Stimulated activated CD4-positive, alpha-beta T cell treated with anti-CD3 and anti-CD28 coated beads, Interleukin-1b, Interleukin-23, amount 100 ng/mL, for 24 hours (primary cell): ENCODE data around the gene ATP12A.

Source experiments
- DNase-seq, 4 experiments: peaks; one replicate each; pipeline ENCODE4 v3.0.0-alpha.2; 2020; ENCODE audit warnings: low read depth in 4 of 4, low spot score in 1 of 4

The ATP12A gene

GRCh38 chr13:24680258-24680920 lies at the start of gene ATP12A:
ATP12A (plus strand) TSS chr13:24680408; CDS start chr13:24680744, 336 bp downstream.
- DNase-seq, result peak in 1 of 4 experiments; percentile 16

- no peak for DNase-seq
Observed at GRCh38 chr13:24630851-24631620, 49.2 kb upstream of the ATP12A start.

DNA sequence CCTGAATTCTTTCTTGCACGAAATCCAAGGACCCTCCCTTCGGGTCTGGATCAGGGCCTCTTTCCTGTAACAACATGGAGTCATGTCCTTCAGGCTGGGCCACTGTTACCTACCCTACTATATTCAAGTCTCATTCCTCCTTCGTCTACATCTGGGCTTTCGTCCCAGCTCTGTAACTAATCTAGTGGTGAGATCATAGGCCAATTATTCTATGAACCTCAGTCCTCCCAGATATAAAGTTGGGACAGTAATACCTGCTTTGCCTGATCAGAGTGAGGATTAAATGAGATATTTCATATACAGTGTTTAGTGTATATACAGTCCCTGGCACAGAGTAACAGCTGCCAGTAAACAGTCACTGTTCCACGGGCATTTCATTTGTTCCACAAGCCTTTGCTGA lies 48.3 kb upstream of the ATP12A start:
- no peak for DNase-seq

DNA sequence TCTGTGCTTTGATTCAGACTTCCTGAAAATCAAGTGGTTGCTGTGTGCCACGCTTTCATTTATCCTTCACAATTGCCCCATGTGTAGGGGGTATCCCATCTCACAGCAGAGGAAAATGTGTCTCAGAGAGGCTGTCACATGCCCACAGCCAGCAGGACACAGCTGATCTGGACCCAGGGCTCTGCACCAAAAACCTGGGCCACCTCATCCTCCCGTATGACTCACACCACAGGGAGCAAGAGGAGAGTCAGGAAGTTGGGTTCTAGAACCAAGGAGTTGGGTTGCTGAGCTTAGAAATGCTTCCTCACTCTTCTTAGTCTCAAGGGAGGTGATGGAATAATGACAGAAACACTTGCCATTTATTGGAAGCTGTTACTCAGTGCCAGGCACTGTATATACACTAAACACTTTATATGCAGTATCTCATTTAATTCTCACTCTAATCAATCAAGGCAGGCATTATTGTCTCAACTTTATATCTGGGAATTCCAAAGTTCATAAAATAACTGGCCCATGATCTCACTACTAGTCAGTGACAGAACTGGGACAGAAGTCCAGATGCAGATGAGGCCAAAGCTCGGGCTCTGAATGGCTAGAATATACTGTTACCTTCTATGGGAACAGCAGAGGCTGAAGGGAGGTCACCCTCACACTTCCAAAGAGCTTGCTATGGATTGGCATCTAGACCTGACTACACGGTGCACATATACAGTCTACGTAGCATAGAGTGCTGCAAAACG lies 47.7 kb upstream of the ATP12A start:
- no peak for DNase-seq

DNA sequence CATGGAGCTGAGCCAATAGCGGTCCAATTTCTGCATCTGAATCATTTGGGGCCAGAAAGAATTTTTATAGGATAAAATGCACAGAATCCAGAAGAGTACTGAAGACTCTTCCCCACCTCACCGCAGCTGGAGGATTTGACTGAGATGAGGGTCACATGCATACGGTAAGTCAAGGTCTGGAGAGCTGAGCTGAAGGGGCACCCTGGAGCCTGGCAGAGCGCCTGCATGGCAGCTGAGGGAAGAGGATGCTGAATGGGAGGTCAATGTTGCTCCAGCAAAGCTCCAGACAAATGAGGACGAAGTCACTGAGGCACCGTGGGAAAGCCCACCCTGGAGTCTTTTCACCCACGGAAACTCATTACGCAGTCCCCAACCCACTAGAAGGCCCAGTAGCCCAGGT lies 43.4 kb upstream of the ATP12A start:
- DNase-seq, result no peak

DNA sequence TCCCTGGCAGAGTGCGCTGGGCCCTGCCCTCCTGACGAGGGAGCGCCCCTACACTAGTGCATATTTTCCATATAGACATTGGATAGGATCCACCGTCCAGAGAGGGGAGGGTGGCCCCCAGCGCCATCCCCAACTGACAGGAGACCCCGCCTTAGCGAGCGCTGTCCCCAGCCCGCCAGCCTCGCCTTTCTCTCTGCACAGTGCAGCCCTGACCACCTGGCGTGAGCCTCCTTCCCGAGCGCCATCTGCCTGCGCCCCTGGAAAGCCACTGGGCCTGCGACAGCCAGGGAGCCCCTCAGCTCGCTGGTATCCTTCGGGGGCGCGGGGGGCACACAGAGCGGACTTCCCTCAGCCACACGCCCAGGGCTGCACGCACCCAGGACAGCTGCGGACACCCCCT lies 42.1 kb upstream of the ATP12A start:
- no peak for DNase-seq

- no peak for DNase-seq
Observed at GRCh38 chr13:24640752-24641151, 39.5 kb upstream of the ATP12A start.

DNA sequence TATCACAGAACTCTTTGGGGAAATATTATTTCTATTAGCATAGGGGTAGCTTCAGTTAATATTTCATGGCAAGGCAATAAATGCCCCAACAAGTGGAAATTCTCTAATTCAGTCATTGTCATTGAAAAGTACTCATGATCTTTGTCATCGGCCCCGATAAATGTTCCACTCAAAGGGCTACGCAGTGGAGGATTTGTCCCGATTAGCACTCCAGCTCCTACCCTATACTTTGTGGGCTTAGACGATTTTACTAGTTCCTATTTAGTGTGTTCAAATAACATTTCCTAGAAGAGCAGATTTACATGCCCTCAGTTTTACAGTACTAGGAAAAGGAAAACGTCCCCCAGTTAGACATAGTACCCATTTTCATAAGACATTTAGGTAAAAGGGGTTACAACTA lies 38.0 kb upstream of the ATP12A start:
- no peak for DNase-seq

GRCh38 chr13:24644036-24644435 lies 36.2 kb upstream of the ATP12A start:
- no peak for DNase-seq

GRCh38 chr13:24648271-24648670 lies 31.9 kb upstream of the ATP12A start:
- DNase-seq, result no peak

DNA sequence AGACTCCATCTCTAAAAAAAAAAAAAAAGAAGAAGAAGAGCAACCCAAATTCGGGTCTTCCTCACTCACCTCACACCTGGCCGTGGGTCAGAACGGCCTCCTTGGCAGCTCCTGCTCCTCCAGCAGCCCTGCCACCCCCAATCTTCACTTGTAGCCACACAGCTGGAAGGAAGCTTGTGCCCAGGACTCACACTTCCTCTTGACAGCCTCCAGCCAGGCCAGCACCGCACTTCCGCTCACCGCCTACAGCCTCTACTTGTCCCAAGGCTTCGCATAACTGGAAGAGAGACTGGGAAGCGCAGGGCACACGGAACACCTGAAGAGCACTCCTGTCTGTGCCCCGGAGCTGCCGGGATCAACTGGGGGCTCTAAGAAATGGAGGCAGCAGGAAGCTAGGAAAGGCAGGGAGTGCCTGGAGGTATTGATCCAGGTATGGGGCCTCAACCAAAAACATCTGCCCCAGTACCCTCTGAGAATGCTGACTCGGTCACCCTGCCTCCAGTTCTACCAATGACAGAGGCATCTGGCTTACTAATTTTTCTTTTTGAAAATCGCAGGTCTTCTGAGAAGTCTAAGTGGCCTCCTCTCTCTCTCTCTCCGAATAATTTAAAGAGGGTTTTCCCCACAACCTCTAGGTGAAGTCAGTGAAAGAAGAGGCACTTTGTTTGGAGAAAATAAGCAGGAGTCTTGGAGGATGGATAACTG lies 31.1 kb upstream of the ATP12A start:
- DNase-seq, result no peak

DNA sequence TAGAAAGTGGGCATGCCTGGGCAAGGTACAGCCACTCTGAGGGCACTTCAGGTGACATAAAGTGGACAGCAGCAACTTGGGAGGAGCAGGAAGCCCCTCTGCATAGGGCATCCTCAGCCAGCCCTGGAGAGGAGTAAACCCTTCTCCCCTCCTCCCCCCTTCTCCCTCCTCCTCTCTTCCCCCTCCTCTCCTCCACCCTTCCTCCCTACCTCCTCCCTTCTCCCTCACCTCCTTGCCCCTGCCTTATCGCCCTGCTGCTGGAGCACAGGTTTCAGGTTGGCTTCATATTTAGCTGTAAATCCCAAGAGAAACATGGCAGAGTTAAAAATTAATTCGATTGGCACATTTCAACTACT lies 30.5 kb upstream of the ATP12A start:
- DNase-seq, result no peak

- DNase-seq, result no peak
Observed at GRCh38 chr13:24650161-24650560, 30.0 kb upstream of the ATP12A start.

- DNase-seq, result no peak
Observed at GRCh38 chr13:24651718-24652345, 28.4 kb upstream of the ATP12A start.

GRCh38 chr13:24652359-24652758 lies 27.8 kb upstream of the ATP12A start:
- DNase-seq, result no peak

- no peak for DNase-seq
Observed at GRCh38 chr13:24654741-24655140, 25.5 kb upstream of the ATP12A start.

GRCh38 chr13:24659239-24659638 lies 21.0 kb upstream of the ATP12A start:
- no peak for DNase-seq

- DNase-seq, result no peak
Observed at GRCh38 chr13:24660023-24660741, 20.0 kb upstream of the ATP12A start.

GRCh38 chr13:24661713-24662112 lies 18.5 kb upstream of the ATP12A start:
- DNase-seq, result no peak
